Endothelial cell (in vitro differentiated cells): ENCODE data around the gene DNAH10. TPM values are rescaled to one million over a fixed set of nuclear protein-coding genes. Genes with fewer than 3 reads are reported as not detected.

ENCODE experiments used
- DNase-seq: peaks from one replicate; pipeline ENCODE4 v3.0.0; 2021; ENCODE audit warnings: low spot score
- H3K27ac Mint-ChIP-seq: one replicate; pipeline ENCODE4 v1.8.0; 2021; ENCODE audit warnings: mixed read lengths, inconsistent platforms; ENCODE audit not compliant: unreplicated experiment
- H3K27me3 Mint-ChIP-seq: one replicate; pipeline ENCODE4 v1.8.0; 2021; ENCODE audit warnings: mild to moderate bottlenecking, moderate library complexity, mixed read lengths, inconsistent platforms; ENCODE audit not compliant: unreplicated experiment
- H3K36me3 Mint-ChIP-seq: one replicate; pipeline ENCODE4 v1.8.0; 2021; ENCODE audit warnings: mild to moderate bottlenecking, low read depth, mixed read lengths, inconsistent platforms; ENCODE audit not compliant: unreplicated experiment
- H3K4me1 Mint-ChIP-seq: one replicate; pipeline ENCODE4 v1.8.0; 2021; ENCODE audit warnings: mild to moderate bottlenecking, mixed read lengths, inconsistent platforms; ENCODE audit not compliant: unreplicated experiment
- H3K4me3 Mint-ChIP-seq: one replicate; pipeline ENCODE4 v1.8.0; 2021; ENCODE audit warnings: mild to moderate bottlenecking, mixed read lengths, inconsistent platforms; ENCODE audit not compliant: unreplicated experiment
- H3K9me3 Mint-ChIP-seq: one replicate; pipeline ENCODE4 v1.8.0; 2021; ENCODE audit warnings: mixed read lengths, inconsistent platforms; ENCODE audit not compliant: unreplicated experiment
- CTCF ChIP-seq: fragments of 200-600 bp; sonication (generic); IDR thresholded peaks from one replicate; pipeline ENCODE4 v1.5.0; 2021; ENCODE audit warnings: antibody characterized with exemption; ENCODE audit not compliant: unreplicated experiment
- total RNA-seq: library from RNA; stranded (reverse); fragmentation: NEBNext Ultra II Directional; extraction: Animal tissue kit (Norgen Biotek cat#: 25700); gene quantifications from one replicate; pipeline ENCODE4 v1.2.1, GENCODE V29; 2021; ENCODE audit not compliant: unreplicated experiment

Gene DNAH10
- total RNA-seq, 1 donor from 2014 or later, result 1.2 TPM

GRCh38 chr12:123799227-123799626 lies 37.1 kb downstream of the DNAH10 start:
- no peak for TF ChIP-seq CTCF
- Mint-ChIP-seq H3K4me1 (no peaks in the 10 kb centered on the region), H3K36me3 (no peaks in the 10 kb centered on the region), H3K27me3 (peaks cover 1% of the 10 kb centered on the region), H3K27ac (no peak overlapping the region), H3K4me3 (no peak overlapping the region), H3K9me3 (no peaks in the 10 kb centered on the region)
- DNase-seq, result no peak

DNA sequence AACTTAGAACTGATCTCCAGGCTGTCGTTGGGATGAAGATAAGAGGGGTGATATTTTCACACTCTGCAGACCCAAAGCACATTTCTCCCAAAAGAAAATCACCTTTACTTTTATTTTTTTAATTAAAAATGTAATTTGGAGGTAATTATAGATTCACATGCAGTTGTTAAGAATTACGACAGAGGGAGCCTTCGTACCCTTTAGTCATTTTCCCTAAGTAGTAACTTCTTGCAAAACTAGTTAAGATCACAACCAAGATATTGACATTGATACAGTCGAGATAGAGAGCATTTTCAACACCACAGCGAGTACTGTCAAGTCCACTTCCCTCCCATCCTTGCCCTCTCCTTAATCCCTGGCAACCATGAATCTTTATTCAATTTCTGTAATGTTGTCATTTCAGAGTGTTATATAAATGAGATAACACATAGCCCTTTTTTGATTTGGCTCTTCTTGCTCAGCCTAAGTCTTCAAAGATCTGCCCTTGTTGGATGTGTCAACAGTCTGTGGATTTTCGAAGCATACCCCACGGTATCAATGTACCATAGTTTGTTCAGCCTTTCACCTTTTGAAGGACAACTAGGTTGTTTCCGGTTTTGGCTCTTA lies 39.6 kb downstream of the DNAH10 start:
- DNase-seq, result no peak
- Mint-ChIP-seq H3K36me3 (no peaks in the 10 kb centered on the region), H3K9me3 (no peaks in the 10 kb centered on the region), H3K4me3 (no peak overlapping the region), H3K27me3 (peaks cover 1% of the 10 kb centered on the region), H3K27ac (no peak overlapping the region), H3K4me1 (no peaks in the 10 kb centered on the region)
- TF ChIP-seq CTCF, result peak; percentile 40

GRCh38 chr12:123805173-123805572 lies 43.1 kb downstream of the DNAH10 start:
- no peak overlapping the region for H3K27ac Mint-ChIP-seq
- H3K9me3 Mint-ChIP-seq, result no peaks in the 10 kb centered on the region
- H3K4me3 Mint-ChIP-seq, result no peak overlapping the region
- no peaks in the 10 kb centered on the region for H3K36me3 Mint-ChIP-seq
- no peak for TF ChIP-seq CTCF
- H3K27me3 Mint-ChIP-seq, result peaks cover 10% of the 10 kb centered on the region
- peaks cover 3% of the 10 kb centered on the region for H3K4me1 Mint-ChIP-seq
- DNase-seq, result no peak

GRCh38 chr12:123807002-123807401 lies 44.9 kb downstream of the DNAH10 start:
- Mint-ChIP-seq H3K4me1 (peaks cover 3% of the 10 kb centered on the region), H3K9me3 (no peaks in the 10 kb centered on the region), H3K27ac (no peak overlapping the region), H3K27me3 (peaks cover 10% of the 10 kb centered on the region), H3K4me3 (no peak overlapping the region), H3K36me3 (no peaks in the 10 kb centered on the region)
- no peak for TF ChIP-seq CTCF
- DNase-seq, result no peak

DNA sequence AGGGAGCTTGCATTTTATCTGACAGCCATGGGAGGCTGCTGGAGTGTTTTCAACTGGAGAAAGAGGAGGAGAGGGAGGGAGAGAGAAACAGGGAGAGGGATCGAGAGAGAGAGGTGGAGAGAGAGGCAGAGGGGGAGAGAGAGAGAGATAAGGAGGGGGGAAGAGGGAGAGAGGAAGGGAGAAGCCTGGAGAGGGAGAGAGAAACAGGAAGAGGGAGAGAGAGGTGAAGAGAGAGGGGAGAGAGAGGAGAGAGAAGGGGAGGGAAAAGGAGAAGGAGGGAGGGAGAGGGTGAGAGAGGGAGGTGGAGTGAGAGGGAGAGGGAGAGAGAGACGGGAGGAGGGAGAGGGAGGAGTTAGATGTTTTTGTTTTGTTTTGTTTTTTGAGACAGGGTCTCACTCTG lies 45.6 kb downstream of the DNAH10 start:
- Mint-ChIP-seq H3K4me3 (no peak overlapping the region), H3K9me3 (no peaks in the 10 kb centered on the region), H3K4me1 (peaks cover 3% of the 10 kb centered on the region), H3K27ac (no peak overlapping the region), H3K36me3 (no peaks in the 10 kb centered on the region), H3K27me3 (peaks cover 10% of the 10 kb centered on the region)
- TF ChIP-seq CTCF, result no peak
- no peak for DNase-seq
